Spleen (tissue), 11 donors: ENCODE results near the gene AKT1. TPM values are rescaled to one million over a fixed set of nuclear protein-coding genes. Genes with fewer than 3 reads are reported as not detected.

Experiments used
- DNase-seq: peaks from one replicate; pipeline ENCODE4 v3.0.0-alpha.2; 2020
- H3K27ac ChIP-seq, 8 donors: fragments of 200-600 bp; sonication (generic) in 7 of 8; 1 replicate in 4 of 8; 2 replicates in 4 of 8; pipeline versions ENCODE4 v1.5.0 to v1.8.0; 2016 to 2021; ENCODE audit warnings: inconsistent platforms in 4 of 8, mild to moderate bottlenecking in 4 of 8, moderate library complexity in 1 of 8
- H3K27me3 ChIP-seq, 7 donors: fragments of 200-600 bp; sonication (generic) in 6 of 7; replicated peaks in 1 of 7; 1 replicate in 4 of 7; 2 replicates in 3 of 7; pipeline versions ENCODE4 v1.5.0 to v1.8.0; 2016 to 2021; ENCODE audit warnings: inconsistent platforms in 3 of 7, mild to moderate bottlenecking in 1 of 7
- H3K36me3 ChIP-seq, 6 donors: fragments of 200-600 bp; sonication (generic) in 5 of 6; 1 replicate in 4 of 6; 2 replicates in 2 of 6; pipeline versions ENCODE4 v1.5.0 to v1.8.0; 2016 to 2021; ENCODE audit warnings: inconsistent platforms in 2 of 6
- H3K4me1 ChIP-seq, 6 donors: fragments of 200-600 bp; sonication (generic) in 5 of 6; 1 replicate in 3 of 6; 2 replicates in 3 of 6; pipeline versions ENCODE4 v1.5.0 to v1.8.0; 2016 to 2021; ENCODE audit warnings: inconsistent platforms in 3 of 6
- H3K4me3 ChIP-seq, 8 donors: fragments of 200-600 bp; sonication (generic) in 7 of 8; 1 replicate in 4 of 8; 2 replicates in 4 of 8; pipeline versions ENCODE4 v1.5.0 to v1.8.0; 2016 to 2021; ENCODE audit warnings: inconsistent platforms in 4 of 8, mild to moderate bottlenecking in 4 of 8, moderate library complexity in 2 of 8
- H3K9me3 ChIP-seq, 8 donors: fragments of 200-600 bp; sonication (generic) in 7 of 8; 1 replicate in 4 of 8; 2 replicates in 4 of 8; pipeline versions ENCODE4 v1.5.0 to v1.8.0; 2016 to 2021; ENCODE audit warnings: inconsistent platforms in 4 of 8
- CTCF ChIP-seq, 11 experiments: fragments of 200-600 bp in 7 of 11; fragments of 450-650 bp in 4 of 11; sonication (generic) in 4 of 11; IDR thresholded peaks in 8 of 11; conservative IDR thresholded peaks in 3 of 11; 1 replicate in 7 of 11; 2 replicates in 4 of 11; pipeline versions ENCODE4 v1.4.0 to v1.8.0; 2016 to 2021; ENCODE audit warnings: antibody characterized with exemption in 11 of 11, inconsistent platforms in 4 of 11, mild to moderate bottlenecking in 1 of 11
- POLR2A ChIP-seq, 3 donors: fragments of 450-650 bp; IDR thresholded peaks; one replicate each; pipeline ENCODE4 v1.5.1; 2017; ENCODE audit warnings: antibody characterized with exemption in 3 of 3, mild to moderate bottlenecking in 1 of 3
- POLR2AphosphoS5 ChIP-seq, 3 donors: sonication (generic); formaldehyde crosslinking; IDR thresholded peaks; one replicate each; pipeline ENCODE4 v1.5.1; 2017; ENCODE audit warnings: antibody characterized with exemption in 3 of 3
- WGBS, 5 donors: extraction: QIAGEN DNeasy Blood & Tissue Kit in 3 of 5; methylation state at CpG; one replicate each; pipeline versions ENCODE4 v1.1.5 to v1.1.7; 2013 to 2018; 5-methylcytosine and 5-hydroxymethylcytosine counted together
- intact Hi-C: fragments of 100-400 bp; cut with DNase I; formaldehyde crosslinking; loops from one replicate; pipeline ENCODE4 v1.15.0; 2023; ENCODE audit warnings: low total_unique reads
- polyA plus RNA-seq, 3 donors: library from polyadenylated mRNA; stranded (reverse); fragments of 200-250 nt; gene quantifications; one replicate each; pipeline ENCODE4 v1.2.1, GENCODE V29; 2013
- total RNA-seq, 7 donors: library from RNA; depleted of rRNA in 3 of 7; stranded (reverse); fragments of >200 nt in 3 of 7; fragmentation: NEBNext Ultra II Directional in 4 of 7; extraction: Animal tissue kit (Norgen Biotek cat#: 25700) in 4 of 7; gene quantifications; one replicate each; pipeline versions ENCODE4 v1.1.0 to v1.2.1, GENCODE V29; 2016 to 2021
- donor health status: healthy with polysubstance abuse.
- donor health status: DM: no; HTN: no; CAD: no; lungs with moderate emphysema.
- donor health status: DM: no; HTN: no; CAD: no.
- donor health status: Bipolar disorder and iron deficiency.
- donor health status: healthy.
- donor health status: DM: no; HTN: no; CAD: no.
- donor health status: DM: yes; HTN: yes; CAD: no.

AKT1 gene
- total and polyA plus RNA-seq, 10 donors = 56.2 to 184 (median 115) TPM

- WGBS, 5 donors = 50 to 88% (median 84%) methylated on average over 2 to 6 of the region's 6 CpGs
- intact Hi-C loops = no loop called here
- no peaks in the 10 kb centered on the region for H3K27me3 ChIP-seq
- no peak for TF ChIP-seq CTCF (IDR thresholded peaks at IDR 0.05 in 8 of 11, conservative IDR thresholded peaks at IDR 0.05 in 3 of 11)
- no peak for TF ChIP-seq POLR2AphosphoS5 (IDR thresholded peaks at IDR 0.05)
- no peak for TF ChIP-seq POLR2A (IDR thresholded peaks at IDR 0.05)
- no peak for DNase-seq
- H3K27ac ChIP-seq = peak overlapping the region in 7 of 8 donors; percentile 43 to 95 (median 90)
- H3K9me3 ChIP-seq = no peaks in the 10 kb centered on the region
- H3K36me3 ChIP-seq = peaks cover 0 to 10% (median 3%) of the 10 kb centered on the region in 6 donors
- H3K4me1 ChIP-seq = peaks cover 54 to 88% (median 78%) of the 10 kb centered on the region in 6 donors
- no peak overlapping the region for H3K4me3 ChIP-seq
Observed at GRCh38 chr14:104796687-104797081, 1.1 kb upstream of the AKT1 start.

- Histone ChIP-seq H3K9me3 (no peaks in the 10 kb centered on the region), H3K4me1 (peaks cover 51 to 88% (median 78%) of the 10 kb centered on the region in 6 donors), H3K27me3 (no peaks in the 10 kb centered on the region), H3K4me3 (peak overlapping the region in 7 of 8 donors; percentile 22 to 94 (median 38)), H3K36me3 (peaks cover 0 to 17% (median 5%) of the 10 kb centered on the region in 6 donors), H3K27ac (peak overlapping the region; percentile 76 to 95 (median 90))
- intact Hi-C loops = no loop called here
- WGBS, 5 donors = 11 to 38% (median 23%) methylated on average over 14 to 55 of the region's 55 CpGs
- no peak for TF ChIP-seq POLR2A (IDR thresholded peaks at IDR 0.05)
- TF ChIP-seq POLR2AphosphoS5 (IDR thresholded peaks at IDR 0.05) = peak; percentile 45 to 73 (median 62)
- peak; percentile 92 for DNase-seq
Observed at GRCh38 chr14:104795781-104796686, 486 bp upstream of the AKT1 start.

GRCh38 chr14:104794631-104794992, 936 bp downstream of the AKT1 start:
- intact Hi-C loops = no loop called here
- Histone ChIP-seq H3K27ac (peak overlapping the region; percentile 68 to 95 (median 82)), H3K27me3 (no peaks in the 10 kb centered on the region), H3K4me1 (peaks cover 56 to 93% (median 84%) of the 10 kb centered on the region in 6 donors), H3K9me3 (no peaks in the 10 kb centered on the region), H3K36me3 (peaks cover 0 to 31% (median 13%) of the 10 kb centered on the region in 6 donors), H3K4me3 (peak overlapping the region; percentile 58 to 94 (median 76))
- TF ChIP-seq POLR2A (IDR thresholded peaks at IDR 0.05) (no peak), POLR2AphosphoS5 (IDR thresholded peaks at IDR 0.05) (peak in 1 of 3 donors; percentile 49), CTCF (IDR thresholded peaks at IDR 0.05 in 8 of 11, conservative IDR thresholded peaks at IDR 0.05 in 3 of 11) (peak in 1 of 11 experiments; percentile 13)
- WGBS, 5 donors = 0 to 31% (median 13%) methylated on average over 3 to 16 of the region's 16 CpGs
- DNase-seq = no peak

- peaks cover 0 to 36% (median 14%) of the 10 kb centered on the region in 6 donors for H3K36me3 ChIP-seq
- DNase-seq = peak; percentile 88
- peak overlapping the region; percentile 58 to 94 (median 76) for H3K4me3 ChIP-seq
- 11 to 56% (median 21%) methylated on average over 11 to 15 of the region's 15 CpGs for WGBS, 5 donors
- no peaks in the 10 kb centered on the region for H3K27me3 ChIP-seq
- TF ChIP-seq CTCF (IDR thresholded peaks at IDR 0.05 in 8 of 11, conservative IDR thresholded peaks at IDR 0.05 in 3 of 11) (no peak), POLR2A (IDR thresholded peaks at IDR 0.05) (no peak), POLR2AphosphoS5 (IDR thresholded peaks at IDR 0.05) (peak in 2 of 3 donors; percentile 5 to 22)
- intact Hi-C loops = no loop called here
- H3K4me1 ChIP-seq = peaks cover 52 to 93% (median 85%) of the 10 kb centered on the region in 6 donors
- peak overlapping the region in 5 of 8 donors; percentile 70 to 95 (median 83) for H3K27ac ChIP-seq
- H3K9me3 ChIP-seq = no peaks in the 10 kb centered on the region
Observed at GRCh38 chr14:104794099-104794498, 1.4 kb downstream of the AKT1 start.
